Naive thymus-derived CD8-positive, alpha-beta T cell (primary cell): ENCODE data around the gene RAPH1. TPM values are rescaled to one million over a fixed set of nuclear protein-coding genes. Genes with fewer than 3 reads are reported as not detected.
A peak's percentile ranks its signal among the peaks of the same experiment; 100 is the strongest.
"Not testable (repeated sequence)": the region's sequence is repeated elsewhere in the genome, so short reads cannot be mapped to it uniquely, and the experiment has no call there.

Experiments
- ATAC-seq, 2 donors: fragments of 150-1000 bp; cut with Tn5 transposase in 1 of 2; sonication (Bioruptor Pico), chemical (Tn5 transposase) in 1 of 2; 1 replicate in 1 of 2; 2 replicates in 1 of 2; pipeline ENCODE4 v1.10.0; 2021; ENCODE audit warnings: mild to moderate bottlenecking in 2 of 2, moderate library complexity in 2 of 2
- POLR2A ChIA-PET: fragments of 350-600 bp; sonication (Branson Sonifier 250); formaldehyde crosslinking; loops from one replicate; lab custom pipeline; 2021; ENCODE audit warnings: antibody characterized with exemption; lab: Charles Lee
- DNase-seq, 10 donors: peaks; one replicate each; pipeline versions ENCODE4 v3.0.0 to v3.0.0-alpha.2; 2020 to 2022
- H3K27ac Mint-ChIP-seq, 10 donors: one replicate each; pipeline ENCODE4 v1.8.0; 2020 to 2022; ENCODE audit warnings: mild to moderate bottlenecking in 10 of 10, mixed read lengths in 10 of 10, moderate library complexity in 4 of 10, inconsistent platforms in 1 of 10
- H3K27me3 Mint-ChIP-seq, 5 donors: one replicate each; pipeline ENCODE4 v1.8.0; 2021 to 2022; ENCODE audit warnings: mixed read lengths in 5 of 5
- H3K36me3 Mint-ChIP-seq, 3 donors: one replicate each; pipeline ENCODE4 v1.8.0; 2020 to 2022; ENCODE audit warnings: mixed read lengths in 3 of 3, mild to moderate bottlenecking in 2 of 3, inconsistent platforms in 1 of 3
- H3K4me1 Mint-ChIP-seq, 4 donors: one replicate each; pipeline ENCODE4 v1.8.0; 2021 to 2022; ENCODE audit warnings: mixed read lengths in 4 of 4
- H3K4me3 Mint-ChIP-seq, 10 donors: one replicate each; pipeline ENCODE4 v1.8.0; 2020 to 2022; ENCODE audit warnings: mild to moderate bottlenecking in 10 of 10, mixed read lengths in 10 of 10, moderate library complexity in 6 of 10, inconsistent platforms in 1 of 10
- H3K9me3 Mint-ChIP-seq, 9 donors: one replicate each; pipeline ENCODE4 v1.8.0; 2020 to 2022; ENCODE audit warnings: mixed read lengths in 9 of 9, mild to moderate bottlenecking in 3 of 9, inconsistent platforms in 1 of 9, moderate library complexity in 1 of 9
- polyA plus RNA-seq, 3 donors: library from polyadenylated mRNA; unstranded; fragments of 300-500 nt; fragmentation: Illumina TruSeq; gene quantifications; one replicate each; pipeline ENCODE4 v1.2.3, GENCODE V29; 2021
- total RNA-seq, 8 experiments: library from RNA in 2 of 8; stranded (reverse) in 2 of 8; gene quantifications; one replicate each; pipeline ENCODE4 v1.2.3 and lab custom pipeline; 2021 to 2026

The RAPH1 gene
- total and polyA plus RNA-seq, 5 experiments from 2014 or later: 0.31 to 2.1 (median 1.1) TPM; not detected in 1

DNA sequence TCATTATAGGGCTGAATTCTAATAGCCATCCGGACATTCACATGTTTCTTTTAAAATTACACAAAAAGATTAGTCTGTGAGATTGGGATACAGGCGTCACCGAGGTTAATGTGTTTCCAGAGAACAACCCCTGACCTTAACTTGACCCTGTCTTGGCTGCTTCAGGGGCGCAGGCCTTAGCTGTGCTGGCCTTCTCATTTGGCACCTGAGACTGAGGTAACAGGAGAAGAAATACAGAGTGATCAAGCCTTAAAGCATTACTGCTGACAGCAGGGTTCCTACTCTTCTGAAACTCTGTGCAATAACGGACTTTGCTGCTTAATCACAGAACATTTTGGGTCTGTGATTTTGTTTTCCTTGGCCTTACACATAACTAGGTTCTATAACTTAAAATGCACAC, 92.6 kb downstream of the RAPH1 start:
- no peak for DNase-seq
- no peak overlapping the region for H3K27ac Mint-ChIP-seq
- POLR2A ChIA-PET: no interaction called here
- peaks cover 0 to 3% (median 0%) of the 10 kb centered on the region in 3 donors for H3K36me3 Mint-ChIP-seq
- no peaks in the 10 kb centered on the region for H3K27me3 Mint-ChIP-seq
- no peak for ATAC-seq
- no peaks in the 10 kb centered on the region for H3K9me3 Mint-ChIP-seq
- no peaks in the 10 kb centered on the region for H3K4me1 Mint-ChIP-seq
- no peak overlapping the region for H3K4me3 Mint-ChIP-seq

DNA sequence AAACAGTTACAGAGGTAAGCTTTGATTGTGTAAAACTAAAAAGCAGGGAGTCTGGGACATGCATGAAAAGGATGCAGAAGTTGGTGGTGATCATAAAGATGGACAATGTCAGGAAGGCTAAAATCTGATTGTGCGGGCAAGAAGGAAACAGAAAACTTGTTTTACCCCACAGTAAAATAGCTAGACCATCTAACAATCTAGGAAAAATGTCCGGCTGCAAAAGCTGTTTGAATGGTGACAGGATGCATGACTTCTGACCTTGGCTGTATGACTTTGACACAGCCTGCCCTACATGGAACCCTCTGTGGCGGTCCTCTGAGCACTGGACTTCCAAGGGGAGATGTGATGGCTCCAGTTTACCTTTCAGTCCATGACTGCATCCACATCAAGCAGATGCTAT, 93.6 kb downstream of the RAPH1 start:
- POLR2A ChIA-PET: interaction anchor here (0.5 kb wide), 1 partner anchor 47 kb away, joined by 4 read pairs; no protein-coding TSS in a partner anchor
- ATAC-seq (no peak), DNase-seq (no peak)

DNA sequence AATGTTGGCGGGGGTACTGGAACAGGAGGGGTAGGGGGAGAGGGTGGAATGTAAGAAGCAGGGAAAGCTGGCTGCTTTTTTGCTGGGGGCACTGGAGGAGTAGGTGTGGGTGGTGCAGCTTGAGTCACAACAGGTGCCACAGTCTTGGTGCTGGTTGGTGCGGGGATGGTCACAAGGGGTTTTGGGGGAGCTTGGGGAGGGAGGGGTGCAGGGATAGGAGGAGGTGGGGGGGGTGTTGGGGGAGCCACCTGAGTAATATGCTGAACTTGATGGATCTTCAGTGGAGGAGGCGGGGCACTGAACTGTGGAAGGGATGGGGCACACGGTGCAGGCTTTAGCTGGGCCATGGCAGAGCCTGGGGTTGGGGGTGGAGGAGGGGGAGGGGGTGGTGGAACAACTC, 94.4 kb downstream of the RAPH1 start:
- DNase-seq (no peak), ATAC-seq (no peak)
- H3K4me1 Mint-ChIP-seq: no peaks in the 10 kb centered on the region
- no peak overlapping the region for H3K27ac Mint-ChIP-seq
- POLR2A ChIA-PET: interaction anchor here (0.5 kb wide), 1 partner anchor 722 kb away, joined by 3 read pairs; no protein-coding TSS in a partner anchor
- no peak overlapping the region for H3K4me3 Mint-ChIP-seq
- H3K27me3 Mint-ChIP-seq: no peaks in the 10 kb centered on the region
- H3K9me3 Mint-ChIP-seq: no peaks in the 10 kb centered on the region
- H3K36me3 Mint-ChIP-seq: peaks cover 0 to 6% (median 5%) of the 10 kb centered on the region in 3 donors

More for the DNA sequence above, 93.6 kb downstream of the RAPH1 start:
- H3K9me3 Mint-ChIP-seq: no peaks in the 10 kb centered on the region
- H3K36me3 Mint-ChIP-seq: peaks cover 0 to 6% (median 1%) of the 10 kb centered on the region in 3 donors
- no peak overlapping the region for H3K4me3 Mint-ChIP-seq
- H3K4me1 Mint-ChIP-seq: no peaks in the 10 kb centered on the region
- H3K27ac Mint-ChIP-seq: peak overlapping the region in 2 of 10 donors; percentile 7 to 58
- H3K27me3 Mint-ChIP-seq: no peaks in the 10 kb centered on the region

DNA sequence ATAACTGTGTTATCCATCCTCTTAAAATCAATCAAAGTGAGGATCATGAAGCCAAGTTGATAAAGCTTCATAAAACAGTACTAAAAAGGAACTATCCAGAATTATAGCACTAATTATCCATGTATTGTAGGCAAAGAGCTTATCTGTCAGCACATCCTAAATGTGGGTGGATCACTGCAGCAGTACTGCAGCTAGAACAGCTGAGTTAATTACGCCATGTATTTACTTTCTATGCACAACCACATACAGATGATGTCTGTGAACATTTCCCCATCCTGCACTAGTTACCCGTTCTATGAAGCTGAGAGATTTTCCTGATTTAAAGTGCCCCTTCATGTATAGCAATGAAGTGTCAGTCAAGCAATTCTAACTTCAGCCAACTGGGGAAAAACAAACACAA, 96.6 kb downstream of the RAPH1 start:
- no peak overlapping the region for H3K4me3 Mint-ChIP-seq
- H3K36me3 Mint-ChIP-seq: peaks cover 0 to 8% (median 5%) of the 10 kb centered on the region in 3 donors
- DNase-seq: no peak
- H3K4me1 Mint-ChIP-seq: no peaks in the 10 kb centered on the region
- no peaks in the 10 kb centered on the region for H3K27me3 Mint-ChIP-seq
- H3K27ac Mint-ChIP-seq: no peak overlapping the region
- ATAC-seq: no peak
- POLR2A ChIA-PET: no interaction called here
- H3K9me3 Mint-ChIP-seq: no peaks in the 10 kb centered on the region

DNA sequence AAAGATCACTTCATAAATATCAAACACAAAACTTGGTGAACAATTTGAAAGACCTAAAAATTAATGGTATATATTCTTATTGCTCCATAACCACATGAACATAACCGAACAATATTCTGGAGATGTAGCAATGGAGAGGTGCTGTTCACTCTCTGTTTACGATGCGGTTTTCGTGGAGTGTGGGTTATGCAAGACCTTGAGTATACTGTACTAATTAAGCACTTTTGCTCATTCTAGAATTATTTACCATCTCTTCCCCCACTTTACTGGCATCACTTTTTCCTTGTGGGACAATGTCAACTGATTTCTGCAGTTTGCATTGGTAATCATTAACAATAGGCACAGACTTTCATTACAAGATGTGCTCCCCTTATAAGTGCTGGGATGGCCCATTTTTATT, 97.6 kb downstream of the RAPH1 start:
- Mint-ChIP-seq H3K27ac (no peak overlapping the region), H3K9me3 (no peaks in the 10 kb centered on the region), H3K4me3 (no peak overlapping the region), H3K27me3 (no peaks in the 10 kb centered on the region), H3K4me1 (no peaks in the 10 kb centered on the region), H3K36me3 (peaks cover 0 to 14% (median 5%) of the 10 kb centered on the region in 3 donors)
- no peak for ATAC-seq
- POLR2A ChIA-PET: no interaction called here
- no peak for DNase-seq

DNA sequence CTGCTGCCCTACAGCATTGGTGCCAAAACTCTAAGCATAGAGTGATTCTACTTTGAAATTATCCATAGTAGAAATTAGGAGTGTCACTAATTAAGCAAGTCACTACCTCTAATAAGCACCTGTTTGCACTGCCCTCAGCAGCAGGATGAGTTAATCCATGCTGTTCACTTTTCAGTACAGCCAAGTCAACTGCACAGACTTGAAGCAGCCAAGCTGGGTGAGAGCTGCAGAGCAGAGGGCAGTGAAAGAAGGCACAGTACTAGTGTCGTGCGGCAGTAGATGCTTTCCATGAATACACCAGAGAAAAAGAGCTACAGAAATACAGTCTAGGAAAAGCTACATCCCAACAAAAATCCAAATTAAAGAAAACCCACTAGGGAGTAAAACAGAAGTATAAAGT, 98.6 kb downstream of the RAPH1 start:
- ATAC-seq: no peak
- Mint-ChIP-seq H3K27me3 (no peaks in the 10 kb centered on the region), H3K9me3 (no peaks in the 10 kb centered on the region), H3K4me1 (no peaks in the 10 kb centered on the region), H3K36me3 (peaks cover 0 to 18% (median 5%) of the 10 kb centered on the region in 3 donors), H3K4me3 (no peak overlapping the region), H3K27ac (peak overlapping the region in 1 of 10 donors; percentile 58)
- POLR2A ChIA-PET: no interaction called here
- DNase-seq: no peak

DNA sequence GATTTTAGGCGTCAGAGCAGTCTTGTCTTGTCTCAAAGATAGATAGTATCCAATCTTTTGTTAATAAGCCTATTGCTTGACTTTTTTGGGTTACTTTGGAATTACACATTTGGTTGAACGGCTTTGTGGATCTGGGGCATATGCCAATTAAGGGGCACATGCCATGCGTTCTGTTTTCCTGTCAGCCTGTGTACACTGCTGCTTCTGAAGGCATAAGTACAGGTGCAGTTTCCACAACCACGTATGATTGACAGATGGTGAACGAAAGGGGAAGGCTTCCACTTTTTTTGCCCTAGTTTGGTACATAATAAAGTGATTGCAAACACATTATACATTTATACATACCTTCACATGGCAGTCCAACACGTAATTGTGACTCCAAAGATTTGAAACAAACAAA, 102.3 kb downstream of the RAPH1 start:
- H3K4me3 Mint-ChIP-seq: no peak overlapping the region
- no peaks in the 10 kb centered on the region for H3K4me1 Mint-ChIP-seq
- DNase-seq (no peak), ATAC-seq (no peak)
- H3K36me3 Mint-ChIP-seq: peaks cover 0 to 50% (median 10%) of the 10 kb centered on the region in 3 donors
- POLR2A ChIA-PET: no interaction called here
- H3K9me3 Mint-ChIP-seq: no peaks in the 10 kb centered on the region
- H3K27me3 Mint-ChIP-seq: no peaks in the 10 kb centered on the region
- H3K27ac Mint-ChIP-seq: peak overlapping the region in 1 of 10 donors; percentile 45

DNA sequence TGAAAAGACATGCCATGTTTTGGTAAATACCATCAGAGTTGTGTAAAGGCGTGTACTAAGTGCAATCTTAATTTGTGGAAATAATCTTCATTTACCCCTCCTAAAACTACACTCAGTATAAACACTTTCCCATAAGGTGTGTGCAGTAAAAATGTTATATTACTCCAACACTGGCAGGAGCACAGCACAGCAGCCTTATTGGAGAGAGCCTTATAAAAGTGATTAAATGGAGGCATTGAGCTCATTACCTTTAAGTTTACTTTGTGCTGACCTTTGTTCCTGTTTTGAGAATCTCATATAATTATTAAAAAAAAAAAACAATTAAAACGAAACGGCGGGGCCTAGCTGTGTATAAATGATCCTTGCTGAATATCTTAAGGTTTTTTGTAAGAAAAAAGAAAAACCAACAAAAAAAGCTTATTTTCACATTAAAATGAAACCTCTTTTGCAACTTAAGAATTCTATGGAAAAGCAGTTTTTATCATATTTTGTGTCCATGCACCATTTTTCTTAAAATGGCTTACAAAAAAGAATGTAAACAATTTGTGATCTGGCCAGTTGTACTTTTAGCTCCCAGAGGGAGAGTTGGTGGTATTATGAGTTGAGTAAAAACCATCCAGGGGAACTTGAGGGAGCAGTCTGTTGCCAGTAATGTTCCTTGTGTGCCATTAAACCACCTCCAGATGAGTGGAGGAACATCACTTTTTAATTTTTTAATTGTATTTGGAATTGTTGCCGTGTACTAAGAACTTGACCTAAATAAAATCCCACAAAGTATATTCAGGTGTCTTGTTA, 103.5 kb downstream of the RAPH1 start:
- H3K36me3 Mint-ChIP-seq: peaks cover 5 to 58% (median 22%) of the 10 kb centered on the region in 3 donors
- H3K27ac Mint-ChIP-seq: no peak overlapping the region
- DNase-seq (no peak), ATAC-seq (no peak)
- H3K27me3 Mint-ChIP-seq: no peaks in the 10 kb centered on the region
- no peaks in the 10 kb centered on the region for H3K4me1 Mint-ChIP-seq
- H3K9me3 Mint-ChIP-seq: no peaks in the 10 kb centered on the region
- H3K4me3 Mint-ChIP-seq: no peak overlapping the region
- POLR2A ChIA-PET: no interaction called here

DNA sequence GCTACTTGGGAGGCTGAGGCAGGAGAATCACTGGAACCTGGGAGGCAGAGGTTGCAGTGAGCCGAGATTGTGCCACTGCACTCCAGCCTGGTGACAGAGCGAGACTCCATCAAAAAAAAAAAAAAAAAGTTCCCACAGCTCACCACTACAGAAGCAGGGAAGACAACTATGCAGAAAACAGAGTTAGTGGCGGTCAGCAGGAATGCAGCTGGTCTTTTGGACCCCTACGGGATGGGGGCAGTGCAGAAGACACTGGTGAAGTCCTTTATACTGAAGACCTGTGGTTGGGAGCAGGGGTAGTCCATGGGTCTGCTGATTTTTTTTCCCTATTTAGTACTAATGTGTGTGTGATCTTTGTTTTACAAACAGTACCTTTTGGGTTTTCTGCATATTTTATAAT, 105.5 kb downstream of the RAPH1 start:
- H3K9me3 Mint-ChIP-seq, ATAC-seq, H3K27me3 Mint-ChIP-seq, H3K4me3 Mint-ChIP-seq, H3K27ac Mint-ChIP-seq, DNase-seq, H3K4me1 Mint-ChIP-seq: not testable (repeated sequence)
- H3K36me3 Mint-ChIP-seq: peaks cover 5 to 68% (median 20%) of the 10 kb centered on the region in 3 donors
- POLR2A ChIA-PET: interaction anchor here (0.7 kb wide), 1 partner anchor 45 kb away, joined by 4 read pairs; no protein-coding TSS in a partner anchor

DNA sequence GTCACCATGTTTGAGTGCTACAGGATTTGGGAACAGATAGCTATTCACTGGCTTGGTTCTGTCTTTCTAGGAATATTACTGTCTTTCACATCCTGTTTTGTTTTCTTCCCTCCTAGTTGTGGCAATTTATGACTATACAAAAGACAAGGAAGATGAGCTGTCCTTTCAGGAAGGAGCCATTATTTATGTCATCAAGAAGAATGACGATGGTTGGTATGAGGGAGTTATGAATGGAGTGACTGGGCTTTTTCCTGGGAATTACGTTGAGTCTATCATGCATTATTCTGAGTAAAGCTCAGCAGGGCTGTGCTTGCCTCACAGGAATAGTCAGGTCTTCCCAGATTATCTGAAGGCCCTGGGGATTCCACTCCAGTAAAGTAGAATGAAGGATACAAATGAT, 108.0 kb downstream of the RAPH1 start:
- no peak for ATAC-seq
- no peaks in the 10 kb centered on the region for H3K9me3 Mint-ChIP-seq
- no peak overlapping the region for H3K27ac Mint-ChIP-seq
- POLR2A ChIA-PET: no interaction called here
- H3K27me3 Mint-ChIP-seq: no peaks in the 10 kb centered on the region
- no peak overlapping the region for H3K4me3 Mint-ChIP-seq
- H3K36me3 Mint-ChIP-seq: peaks cover 5 to 75% (median 31%) of the 10 kb centered on the region in 3 donors
- no peaks in the 10 kb centered on the region for H3K4me1 Mint-ChIP-seq
- no peak for DNase-seq

DNA sequence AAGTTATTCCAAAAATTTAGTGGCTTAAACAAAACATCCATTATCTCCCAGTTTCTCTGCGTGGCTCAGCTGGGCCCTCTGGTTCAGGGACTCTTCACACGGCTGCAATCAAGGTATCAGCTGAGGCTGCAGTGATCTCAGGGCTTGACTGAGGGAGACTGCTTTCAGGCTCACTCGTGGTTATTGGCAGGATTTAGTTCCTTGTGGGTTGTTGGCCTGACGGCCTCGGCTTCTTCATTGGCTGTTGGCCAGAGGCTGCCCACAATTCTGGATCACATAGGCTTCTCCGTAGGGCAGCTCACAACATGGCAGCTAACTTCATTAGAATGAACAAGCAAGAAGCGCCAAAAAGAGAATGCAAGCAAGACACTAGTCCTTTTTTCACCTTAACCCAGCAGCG, 116.8 kb downstream of the RAPH1 start:
- Mint-ChIP-seq H3K27ac (no peak overlapping the region), H3K9me3 (peaks cover 0 to 19% (median 10%) of the 10 kb centered on the region in 9 donors), H3K27me3 (no peaks in the 10 kb centered on the region), H3K36me3 (peaks cover 26 to 77% (median 65%) of the 10 kb centered on the region in 3 donors), H3K4me3 (no peak overlapping the region), H3K4me1 (peaks cover 0 to 1% (median 0%) of the 10 kb centered on the region in 4 donors)
- POLR2A ChIA-PET: no interaction called here
- ATAC-seq: no peak
- DNase-seq: no peak

DNA sequence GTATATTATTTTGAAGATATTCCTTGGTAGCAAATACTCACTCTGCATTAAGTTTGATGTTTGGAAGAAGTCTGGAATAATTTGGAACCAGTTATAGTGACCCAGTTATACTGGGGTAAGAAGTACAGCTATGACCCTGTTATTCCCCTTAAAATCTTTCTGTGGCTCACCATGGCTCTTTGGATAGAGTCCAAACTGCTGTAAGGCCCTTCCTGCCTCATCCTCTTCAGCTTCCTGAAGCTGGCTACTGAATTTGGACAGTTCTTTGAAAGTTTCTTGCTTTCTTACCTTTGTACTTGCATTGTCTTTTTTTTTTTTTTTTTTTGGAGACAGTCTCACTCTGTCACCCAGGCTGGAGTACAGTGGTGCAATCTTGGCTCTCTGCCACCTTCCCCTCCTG, 121.3 kb downstream of the RAPH1 start:
- POLR2A ChIA-PET: no interaction called here
- Mint-ChIP-seq H3K9me3 (peaks cover 0 to 19% (median 10%) of the 10 kb centered on the region in 9 donors), H3K27ac (no peak overlapping the region), H3K27me3 (no peaks in the 10 kb centered on the region), H3K4me3 (no peak overlapping the region), H3K4me1 (no peaks in the 10 kb centered on the region), H3K36me3 (peaks cover 30 to 75% (median 63%) of the 10 kb centered on the region in 3 donors)
- ATAC-seq (no peak), DNase-seq (no peak)

DNA sequence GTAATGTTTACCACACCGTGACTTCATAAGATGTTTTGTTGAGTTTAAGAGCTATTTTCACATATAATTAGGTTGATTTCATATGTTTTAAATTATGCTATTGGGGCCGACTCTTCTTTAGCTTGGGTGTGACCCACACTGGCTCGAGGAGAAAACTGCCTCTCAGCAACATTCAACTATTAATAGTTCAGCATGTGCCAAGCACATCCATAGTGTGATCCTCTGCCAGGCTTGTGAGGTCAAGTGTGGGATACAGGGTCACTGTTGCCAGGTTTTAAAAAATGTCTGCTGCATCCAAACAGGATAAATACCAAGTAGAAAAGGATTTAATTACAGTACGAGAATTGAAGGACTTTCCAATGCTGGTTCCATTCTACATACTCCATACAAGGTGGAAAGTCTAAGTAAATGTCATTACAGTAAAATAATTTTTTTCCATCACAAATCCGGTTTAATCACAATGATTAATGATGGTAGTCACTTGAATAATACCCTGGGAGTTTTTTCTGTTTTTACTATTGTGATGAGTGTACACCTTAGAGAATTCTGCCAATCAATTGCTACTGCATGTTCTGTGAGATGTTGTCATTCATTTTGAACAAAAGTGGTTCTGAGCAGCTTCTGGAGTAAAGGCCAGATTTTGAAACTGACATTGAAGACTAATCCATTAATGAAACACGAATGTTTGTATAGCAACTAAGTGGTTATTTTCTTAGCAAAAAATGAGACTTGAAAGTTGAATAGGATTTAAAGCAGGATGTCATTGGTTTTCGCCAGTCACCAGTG, 122.4 kb downstream of the RAPH1 start:
- Mint-ChIP-seq H3K4me3 (no peak overlapping the region), H3K36me3 (peaks cover 22 to 73% (median 53%) of the 10 kb centered on the region in 3 donors), H3K27ac (no peak overlapping the region), H3K4me1 (no peaks in the 10 kb centered on the region), H3K27me3 (no peaks in the 10 kb centered on the region), H3K9me3 (peaks cover 0 to 9% (median 2%) of the 10 kb centered on the region in 9 donors)
- POLR2A ChIA-PET: no interaction called here
- no peak for ATAC-seq
- DNase-seq: no peak
